Effector memory CD4-positive, alpha-beta T cell (primary cell): Measurements from ENCODE around the gene NTPCR.

Experiments
- DNase-seq, 3 donors: peaks; one replicate each; pipeline ENCODE4 v3.0.0-alpha.2; 2020
- H3K27ac ChIP-seq: 2 replicates; pipeline ENCODE4 v1.7.0; 2013; ENCODE audit warnings: mild to moderate bottlenecking, low read length, moderate library complexity; ENCODE audit not compliant: insufficient read depth, poor library complexity, severe bottlenecking
- H3K27me3 ChIP-seq: replicated peaks from 2 replicates; pipeline ENCODE4 v1.7.0; 2013; ENCODE audit warnings: mild to moderate bottlenecking, low read length; ENCODE audit not compliant: insufficient read depth, control insufficient read depth, poor library complexity, severe bottlenecking
- H3K36me3 ChIP-seq: 2 replicates; pipeline ENCODE4 v1.7.0; 2013; ENCODE audit warnings: mild to moderate bottlenecking, low read length, moderate library complexity; ENCODE audit not compliant: control insufficient read depth, insufficient read depth
- H3K4me1 ChIP-seq: 2 replicates; pipeline ENCODE4 v1.7.0; 2013; ENCODE audit warnings: low read length, mild to moderate bottlenecking; ENCODE audit not compliant: control insufficient read depth, insufficient read depth, poor library complexity, severe bottlenecking
- H3K4me3 ChIP-seq: 2 replicates; pipeline ENCODE4 v1.7.0; 2013; ENCODE audit warnings: low read length, low read depth, mild to moderate bottlenecking; ENCODE audit not compliant: insufficient read depth, poor library complexity, severe bottlenecking
- H3K9me3 ChIP-seq: 2 replicates; pipeline ENCODE4 v1.7.0; 2013; ENCODE audit warnings: mild to moderate bottlenecking, low read length, moderate library complexity; ENCODE audit not compliant: control insufficient read depth

The NTPCR gene

GRCh38 chr1:233022246-233022645 lies 71.8 kb downstream of the NTPCR start:
- no peaks in the 10 kb centered on the region for H3K9me3 ChIP-seq
- no peaks in the 10 kb centered on the region for H3K4me1 ChIP-seq

DNA sequence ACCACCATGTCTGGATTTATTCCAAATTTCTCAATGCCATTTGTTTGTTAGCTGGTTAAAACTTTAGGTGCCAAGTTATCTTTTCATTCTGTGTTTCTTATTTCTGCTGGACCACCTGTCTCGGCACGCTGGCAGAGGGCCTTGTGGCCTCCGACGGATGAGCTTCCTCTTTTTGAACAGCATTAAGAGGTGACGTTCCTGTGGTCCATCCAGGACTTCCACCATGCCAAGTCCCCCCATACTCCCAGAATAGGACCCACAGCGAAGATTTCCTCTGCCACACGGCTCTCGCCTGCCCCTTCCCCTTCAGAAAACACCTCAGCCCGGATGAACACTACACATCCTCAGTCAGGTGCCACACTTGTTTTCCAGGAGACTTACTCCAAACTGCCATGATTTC lies 73.8 kb downstream of the NTPCR start:
- Histone ChIP-seq H3K27me3 (no peaks in the 10 kb centered on the region), H3K36me3 (peaks cover 16% of the 10 kb centered on the region), H3K4me3 (no peak overlapping the region), H3K9me3 (no peaks in the 10 kb centered on the region), H3K27ac (no peak overlapping the region), H3K4me1 (no peaks in the 10 kb centered on the region)
- no peak for DNase-seq

More at GRCh38 chr1:233022246-233022645, 71.8 kb downstream of the NTPCR start:
- no peak overlapping the region for H3K27ac ChIP-seq
- no peaks in the 10 kb centered on the region for H3K27me3 ChIP-seq
- no peak overlapping the region for H3K4me3 ChIP-seq
- peaks cover 20% of the 10 kb centered on the region for H3K36me3 ChIP-seq
- DNase-seq, result no peak

GRCh38 chr1:233025157-233025556 lies 74.7 kb downstream of the NTPCR start:
- Histone ChIP-seq H3K36me3 (peaks cover 8% of the 10 kb centered on the region), H3K27ac (no peak overlapping the region), H3K9me3 (no peaks in the 10 kb centered on the region), H3K4me3 (no peak overlapping the region), H3K4me1 (no peaks in the 10 kb centered on the region), H3K27me3 (no peaks in the 10 kb centered on the region)
- DNase-seq, result no peak

DNA sequence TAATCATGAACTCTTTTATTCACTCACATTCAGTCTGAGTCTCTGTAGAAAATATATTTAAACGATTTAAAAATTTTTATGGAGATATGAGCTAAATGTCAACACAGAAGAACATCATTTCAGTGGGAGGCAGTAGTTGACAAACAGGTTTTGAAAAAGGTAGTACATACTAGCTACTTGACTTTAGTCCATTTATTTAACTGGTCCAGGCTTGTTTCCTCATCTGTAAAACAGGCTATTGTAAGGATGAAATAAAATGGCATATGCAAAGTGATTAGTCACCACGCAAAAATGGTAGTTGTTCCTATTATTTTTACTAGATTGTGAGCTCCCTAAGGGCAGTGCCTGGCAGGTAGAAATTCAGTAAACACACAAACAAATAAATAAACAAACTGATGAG lies 75.2 kb downstream of the NTPCR start:
- Histone ChIP-seq H3K36me3 (peaks cover 8% of the 10 kb centered on the region), H3K27ac (no peak overlapping the region), H3K9me3 (no peaks in the 10 kb centered on the region), H3K27me3 (no peaks in the 10 kb centered on the region), H3K4me1 (no peaks in the 10 kb centered on the region), H3K4me3 (no peak overlapping the region)
- no peak for DNase-seq

DNA sequence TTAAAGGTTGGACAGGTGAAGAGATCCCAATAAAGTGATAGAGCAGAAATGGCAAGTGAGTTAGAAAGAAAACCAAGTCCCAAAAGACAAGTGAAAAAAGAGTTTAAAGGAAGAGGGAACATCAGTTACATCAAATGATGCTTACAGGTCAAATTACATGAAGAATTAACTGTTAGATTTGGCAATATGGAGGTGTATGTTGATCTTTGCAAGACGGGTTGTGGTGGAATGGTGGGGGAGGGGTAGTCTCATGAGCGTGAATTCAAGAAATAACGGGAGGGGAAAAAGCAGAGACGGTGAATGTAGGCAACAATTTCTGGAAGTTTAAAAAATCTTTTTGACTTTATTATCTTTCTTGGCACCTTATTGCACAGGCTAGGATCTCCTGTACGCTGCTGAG lies 76.6 kb downstream of the NTPCR start:
- no peaks in the 10 kb centered on the region for H3K9me3 ChIP-seq
- no peak overlapping the region for H3K4me3 ChIP-seq
- no peak for DNase-seq
- H3K36me3 ChIP-seq, result peaks cover 8% of the 10 kb centered on the region
- H3K27me3 ChIP-seq, result no peaks in the 10 kb centered on the region
- no peak overlapping the region for H3K27ac ChIP-seq
- no peaks in the 10 kb centered on the region for H3K4me1 ChIP-seq

DNA sequence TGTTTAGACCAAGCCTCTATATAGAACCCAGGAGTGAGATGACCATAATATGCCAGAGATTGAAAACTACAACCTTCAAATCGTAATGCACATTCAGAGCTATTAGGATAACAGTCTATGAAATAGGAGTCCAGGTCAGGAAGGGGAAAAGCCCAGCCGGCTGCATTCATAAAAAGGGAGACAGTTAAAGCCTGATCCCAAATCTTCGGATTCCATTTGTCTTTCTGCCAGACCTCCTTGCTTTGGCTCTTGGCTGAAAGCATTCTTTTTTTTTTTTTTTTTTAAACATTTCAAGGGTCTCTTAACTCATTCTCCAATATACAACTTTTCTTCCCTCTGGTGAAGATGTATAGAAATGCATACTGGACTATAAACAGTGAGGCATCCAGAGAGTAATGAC lies 81.1 kb downstream of the NTPCR start:
- Histone ChIP-seq H3K27ac (no peak overlapping the region), H3K27me3 (no peaks in the 10 kb centered on the region), H3K9me3 (no peaks in the 10 kb centered on the region), H3K4me1 (no peaks in the 10 kb centered on the region), H3K4me3 (no peak overlapping the region), H3K36me3 (no peaks in the 10 kb centered on the region)
- no peak for DNase-seq

DNA sequence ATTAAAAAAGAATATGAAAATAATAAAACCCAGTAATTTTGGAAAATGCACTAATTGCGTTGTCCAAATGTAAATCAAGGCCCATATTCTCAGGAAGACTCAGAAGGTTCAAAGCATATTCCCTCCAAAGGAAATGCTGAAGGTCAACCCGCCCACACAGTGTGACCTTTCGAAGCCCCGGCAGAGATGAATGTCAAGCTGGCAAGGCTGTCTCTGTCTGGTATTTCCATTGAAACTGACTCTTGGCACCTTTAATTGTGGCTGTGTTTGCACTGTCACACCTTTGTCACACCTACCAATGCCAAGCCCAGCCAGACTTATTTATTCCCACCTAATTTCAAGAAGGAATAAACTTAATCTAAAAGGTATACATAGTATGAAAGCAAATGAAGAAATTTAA lies 82.5 kb downstream of the NTPCR start:
- Histone ChIP-seq H3K9me3 (no peaks in the 10 kb centered on the region), H3K4me1 (no peaks in the 10 kb centered on the region), H3K27ac (no peak overlapping the region), H3K36me3 (no peaks in the 10 kb centered on the region), H3K4me3 (no peak overlapping the region), H3K27me3 (no peaks in the 10 kb centered on the region)
- no peak for DNase-seq

- DNase-seq, result no peak
- H3K36me3 ChIP-seq, result no peaks in the 10 kb centered on the region
These were observed 83.0 kb downstream of the NTPCR start for GRCh38 chr1:233033361-233033760.

More at GRCh38 chr1:233033361-233033760, 83.0 kb downstream of the NTPCR start:
- no peaks in the 10 kb centered on the region for H3K27me3 ChIP-seq
- no peak overlapping the region for H3K27ac ChIP-seq
- H3K4me1 ChIP-seq, result no peaks in the 10 kb centered on the region
- H3K4me3 ChIP-seq, result no peak overlapping the region
- H3K9me3 ChIP-seq, result no peaks in the 10 kb centered on the region
